Fibroblast of skin of right quadriceps (primary cell): ENCODE data around the gene TRIP6.

Source experiments
- DNase-seq: peaks from one replicate; pipeline ENCODE4 v3.0.0-alpha.2; 2013

TRIP6 gene

DNA sequence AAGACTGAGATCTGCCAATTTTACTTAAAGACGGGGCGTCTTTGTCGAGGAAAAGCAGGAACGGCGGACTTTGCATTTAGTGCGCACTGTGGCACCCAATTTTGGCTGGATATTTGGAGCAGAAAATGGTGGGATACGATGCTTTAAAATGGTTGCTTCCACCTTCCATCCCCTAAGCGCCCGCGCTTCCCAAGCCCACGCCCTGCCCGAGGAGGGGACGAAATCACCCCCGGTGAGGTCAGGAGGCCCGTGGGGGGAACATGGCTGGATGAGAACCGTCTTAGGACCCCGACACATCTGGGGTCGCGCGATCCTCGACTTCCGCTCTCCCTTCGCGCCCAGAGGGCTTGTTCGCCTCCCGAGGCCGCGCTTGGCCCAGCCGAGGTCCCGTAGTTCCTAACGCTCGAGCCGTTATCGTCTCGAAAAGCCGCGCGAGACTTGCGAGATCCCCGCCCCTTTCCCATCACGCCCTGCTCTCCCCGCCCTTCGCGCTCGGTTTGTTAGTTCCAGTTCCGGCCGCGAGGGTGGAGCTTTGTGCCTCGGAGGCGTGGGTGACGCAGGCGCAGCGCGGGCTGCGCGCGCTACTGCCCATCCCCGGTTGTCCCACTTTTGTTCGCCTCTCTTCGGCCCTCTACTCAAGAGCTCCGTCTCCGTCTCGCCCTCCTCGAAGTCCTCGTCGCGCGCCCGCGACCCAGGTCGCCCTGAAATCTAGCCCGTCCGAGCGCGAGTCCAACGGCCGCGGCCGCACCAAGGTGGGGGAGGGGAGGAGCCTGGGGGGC lies 7.6 kb downstream of the TRIP6 start, which contains the start of gene SRRT:
SRRT (plus strand) TSS at position 527 of the 779 bp plus-strand sequence. CDS start 488 bp downstream, outside the sequence.
- DNase-seq: peak; percentile 98

DNA sequence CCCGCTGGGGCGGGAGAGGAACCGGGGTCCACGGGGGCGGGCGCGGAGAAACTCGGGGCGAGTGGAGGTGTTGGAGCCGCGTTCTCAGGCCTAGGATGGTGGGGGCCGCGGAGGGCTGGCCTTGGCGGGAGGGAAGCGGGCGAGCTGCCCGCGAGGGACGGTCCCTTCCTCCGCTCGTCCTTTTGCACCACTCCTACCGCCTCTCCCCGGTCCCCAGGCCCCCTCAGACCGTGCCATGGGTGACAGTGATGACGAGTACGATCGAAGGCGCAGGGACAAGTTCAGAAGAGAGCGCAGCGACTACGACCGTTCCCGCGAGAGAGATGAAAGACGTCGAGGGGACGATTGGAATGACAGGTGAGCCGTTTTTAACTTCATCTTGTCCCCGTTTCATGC lies 8.2 kb downstream of the TRIP6 start:
- no peak for DNase-seq

DNA sequence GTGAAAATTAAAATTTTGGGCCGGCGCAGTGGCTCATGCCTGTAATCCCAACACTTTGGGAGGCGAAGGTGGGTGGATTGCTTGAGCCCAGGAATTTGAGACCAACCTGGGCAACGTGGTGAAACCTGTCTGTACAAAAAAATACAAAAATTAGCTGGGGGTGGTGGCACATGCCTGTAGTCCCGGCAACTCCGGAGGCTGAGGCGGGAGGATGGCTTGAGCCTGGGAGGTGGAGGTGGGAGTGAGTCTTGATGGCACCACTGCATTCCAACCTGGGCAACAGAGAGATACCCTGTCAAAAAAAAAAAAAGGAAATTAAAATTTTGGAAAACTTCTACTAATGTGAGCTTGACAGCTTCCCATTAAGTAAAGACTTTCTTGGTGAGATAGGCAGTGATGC lies 10.8 kb downstream of the TRIP6 start:
- DNase-seq: no peak

DNA sequence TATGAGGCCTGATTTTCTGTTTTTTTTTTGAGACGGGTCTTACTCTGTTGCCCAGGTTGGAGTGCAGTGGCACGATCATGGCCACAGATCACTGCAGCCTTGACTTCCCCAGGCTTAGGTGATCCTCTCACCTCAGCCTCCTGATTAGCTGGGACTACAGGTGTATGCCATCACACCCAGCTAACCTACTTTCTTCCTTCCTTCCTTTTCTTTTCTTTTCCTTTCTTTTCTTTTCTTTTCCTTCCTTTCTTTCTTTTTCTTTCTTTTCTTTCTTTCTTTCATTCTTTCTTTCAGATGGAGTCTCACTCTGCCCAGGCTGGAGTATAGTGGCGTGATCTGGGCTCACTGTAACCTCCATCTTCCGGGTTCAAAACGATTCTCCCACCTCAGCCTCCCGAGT lies 11.5 kb downstream of the TRIP6 start:
- DNase-seq: no peak

DNA sequence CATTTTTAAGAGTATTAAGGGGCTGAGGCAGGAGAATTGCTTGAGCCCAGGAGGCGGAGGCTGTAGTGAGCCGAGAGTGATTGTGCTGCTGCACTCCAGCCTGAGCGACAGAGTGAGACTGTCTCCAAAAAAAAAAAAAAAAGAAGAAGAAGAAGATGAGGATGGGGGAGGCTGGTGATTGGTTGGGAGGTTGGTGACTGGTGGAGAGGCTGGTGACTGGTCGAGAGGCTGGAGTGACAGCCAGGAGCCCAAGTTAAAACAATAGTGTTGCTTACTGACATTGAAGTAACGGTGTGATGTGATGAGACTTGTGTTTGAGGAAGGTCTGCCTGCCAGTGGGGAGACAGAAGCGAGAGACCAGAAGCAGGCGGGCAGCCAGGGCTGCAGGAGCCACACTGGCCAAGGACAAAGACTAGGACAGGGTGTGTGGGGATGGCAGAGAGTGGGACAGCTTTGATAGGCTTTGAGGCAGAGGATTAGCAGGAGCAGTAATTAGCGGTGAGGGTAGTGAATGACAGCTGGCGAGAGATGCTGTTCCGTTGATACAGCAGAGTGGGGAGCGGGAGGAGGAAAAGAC lies 12.6 kb downstream of the TRIP6 start:
- no peak for DNase-seq

- no peak for DNase-seq
Measured at GRCh38 chr7:100880645-100881044, 13.5 kb downstream of the TRIP6 start.

GRCh38 chr7:100881136-100881535 lies 13.9 kb downstream of the TRIP6 start:
- no peak for DNase-seq

- DNase-seq: no peak
Measured at GRCh38 chr7:100882201-100882600, 15.0 kb downstream of the TRIP6 start.

- DNase-seq: no peak
Measured at GRCh38 chr7:100882785-100883526, 15.8 kb downstream of the TRIP6 start.

GRCh38 chr7:100884736-100885439 lies 17.7 kb downstream of the TRIP6 start:
- DNase-seq: no peak

- DNase-seq: no peak
Measured at GRCh38 chr7:100885440-100886141, 18.4 kb downstream of the TRIP6 start.

DNA sequence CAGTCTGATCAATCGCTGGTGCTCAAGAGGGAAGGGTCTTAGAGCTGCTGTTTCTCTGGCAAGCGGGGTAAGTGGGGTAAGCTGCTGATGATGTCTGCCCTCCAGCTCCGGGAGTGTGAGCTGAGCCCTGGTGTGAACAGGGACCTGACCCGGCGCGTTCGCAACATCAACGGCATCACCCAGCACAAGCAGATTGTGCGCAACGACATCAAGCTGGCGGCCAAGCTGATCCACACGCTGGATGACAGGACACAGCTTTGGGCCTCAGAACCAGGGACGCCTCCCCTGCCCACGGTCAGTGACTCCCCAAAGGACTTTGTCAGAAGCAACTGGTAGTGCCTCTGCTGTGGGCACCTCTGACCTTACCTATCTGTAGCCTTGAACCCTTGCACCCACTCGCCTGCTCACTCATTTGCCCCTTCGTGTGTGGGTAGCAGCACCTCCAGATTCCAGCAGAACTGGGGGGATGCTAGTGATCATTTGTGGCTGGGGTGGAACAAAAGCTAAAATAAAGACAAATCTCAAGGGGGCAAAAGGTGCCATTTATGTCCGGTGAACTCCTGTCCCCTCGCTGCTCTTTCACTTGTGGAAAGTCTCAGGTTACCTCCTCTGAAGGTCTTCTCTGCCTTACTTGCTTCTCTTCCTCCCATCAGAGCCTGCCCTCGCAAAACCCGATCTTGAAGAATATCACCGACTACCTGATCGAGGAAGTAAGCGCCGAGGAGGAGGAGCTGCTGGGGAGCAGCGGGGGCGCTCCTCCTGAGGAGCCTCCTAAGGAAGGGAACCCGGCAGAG lies 19.2 kb downstream of the TRIP6 start:
- DNase-seq: no peak

DNA sequence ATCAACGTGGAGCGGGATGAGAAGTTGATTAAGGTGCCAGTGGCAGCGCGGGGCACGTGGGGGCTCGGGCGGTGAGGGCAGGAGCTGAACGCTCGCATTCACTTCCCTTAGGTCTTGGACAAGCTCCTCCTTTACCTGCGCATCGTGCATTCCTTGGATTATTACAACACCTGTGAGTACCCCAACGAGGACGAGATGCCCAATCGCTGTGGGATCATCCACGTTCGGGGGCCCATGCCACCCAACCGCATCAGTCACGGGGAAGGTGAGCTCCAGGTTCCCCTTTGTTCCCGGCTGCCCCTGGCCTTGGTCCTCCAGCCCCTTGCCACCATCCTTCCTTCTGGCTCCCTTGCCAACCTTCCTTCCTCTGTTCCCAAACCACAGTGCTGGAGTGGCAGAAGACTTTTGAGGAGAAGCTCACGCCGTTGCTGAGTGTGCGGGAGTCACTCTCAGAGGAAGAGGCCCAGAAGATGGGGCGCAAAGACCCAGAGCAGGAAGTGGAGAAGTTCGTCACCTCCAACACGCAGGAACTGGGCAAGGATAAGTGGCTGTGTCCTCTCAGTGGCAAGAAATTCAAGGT lies 19.8 kb downstream of the TRIP6 start:
- no peak for DNase-seq

DNA sequence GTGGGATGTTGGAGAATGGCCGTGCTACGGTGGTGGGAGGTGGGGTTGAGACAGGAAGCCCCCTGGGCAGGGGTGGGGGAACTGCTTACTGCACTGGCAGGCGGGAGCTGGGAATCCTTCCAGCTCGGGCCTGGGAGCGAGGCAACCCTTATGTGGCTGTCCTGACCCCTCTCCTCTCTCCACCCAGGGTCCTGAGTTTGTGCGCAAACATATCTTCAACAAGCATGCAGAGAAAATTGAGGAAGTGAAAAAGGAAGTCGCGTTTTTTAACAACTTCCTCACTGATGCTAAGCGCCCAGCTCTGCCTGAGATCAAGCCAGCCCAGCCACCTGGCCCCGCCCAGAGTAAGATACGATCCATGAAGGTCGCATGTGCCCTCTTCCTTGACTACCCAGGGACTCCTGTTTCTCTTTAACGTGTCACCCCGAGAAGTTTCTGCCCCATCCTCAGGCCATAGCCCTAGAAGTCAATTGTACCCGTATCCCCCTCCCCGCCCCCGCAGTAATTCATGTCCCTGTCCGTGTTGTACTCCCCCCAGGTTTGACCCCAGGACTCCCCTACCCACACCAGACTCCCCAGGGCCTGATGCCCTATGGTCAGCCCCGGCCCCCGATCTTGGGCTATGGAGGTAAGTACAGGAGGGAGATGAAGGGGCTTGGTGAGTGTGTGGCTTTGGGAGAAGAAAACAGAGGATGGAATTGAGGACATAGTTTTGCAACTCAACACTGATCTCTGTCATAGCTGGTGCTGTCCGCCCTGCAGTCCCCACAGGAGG lies 20.5 kb downstream of the TRIP6 start:
- no peak for DNase-seq

DNA sequence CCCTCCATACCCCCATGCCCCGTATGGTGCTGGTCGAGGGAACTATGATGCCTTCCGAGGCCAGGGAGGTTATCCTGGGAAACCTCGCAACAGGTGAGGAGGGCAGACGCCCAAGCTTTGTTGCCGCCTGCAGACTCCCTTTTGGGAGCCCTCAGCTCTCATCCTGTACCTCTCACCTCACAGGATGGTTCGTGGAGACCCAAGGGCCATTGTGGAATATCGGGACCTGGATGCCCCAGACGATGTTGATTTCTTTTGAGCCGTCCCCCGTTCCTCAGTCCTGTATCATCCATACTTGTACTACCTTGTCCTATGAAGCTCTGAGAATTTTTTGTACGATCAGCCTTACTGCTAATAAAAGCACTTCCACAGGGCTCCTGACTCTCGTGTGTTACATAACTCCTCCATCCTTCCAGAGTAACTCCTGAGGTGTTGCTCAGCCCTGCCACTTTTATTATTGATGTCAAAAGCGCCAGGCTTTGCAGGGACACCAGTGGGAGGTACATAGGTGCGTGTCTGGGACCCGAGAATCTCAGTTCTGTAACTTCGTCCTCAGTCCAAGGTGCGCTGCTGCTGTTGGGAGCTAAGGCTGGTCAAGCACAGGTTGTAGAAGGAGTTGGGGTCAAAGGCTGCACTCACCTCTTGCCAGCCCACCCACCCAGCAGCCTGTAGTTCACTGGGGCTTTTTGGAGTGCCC lies 21.3 kb downstream of the TRIP6 start:
- no peak for DNase-seq

DNA sequence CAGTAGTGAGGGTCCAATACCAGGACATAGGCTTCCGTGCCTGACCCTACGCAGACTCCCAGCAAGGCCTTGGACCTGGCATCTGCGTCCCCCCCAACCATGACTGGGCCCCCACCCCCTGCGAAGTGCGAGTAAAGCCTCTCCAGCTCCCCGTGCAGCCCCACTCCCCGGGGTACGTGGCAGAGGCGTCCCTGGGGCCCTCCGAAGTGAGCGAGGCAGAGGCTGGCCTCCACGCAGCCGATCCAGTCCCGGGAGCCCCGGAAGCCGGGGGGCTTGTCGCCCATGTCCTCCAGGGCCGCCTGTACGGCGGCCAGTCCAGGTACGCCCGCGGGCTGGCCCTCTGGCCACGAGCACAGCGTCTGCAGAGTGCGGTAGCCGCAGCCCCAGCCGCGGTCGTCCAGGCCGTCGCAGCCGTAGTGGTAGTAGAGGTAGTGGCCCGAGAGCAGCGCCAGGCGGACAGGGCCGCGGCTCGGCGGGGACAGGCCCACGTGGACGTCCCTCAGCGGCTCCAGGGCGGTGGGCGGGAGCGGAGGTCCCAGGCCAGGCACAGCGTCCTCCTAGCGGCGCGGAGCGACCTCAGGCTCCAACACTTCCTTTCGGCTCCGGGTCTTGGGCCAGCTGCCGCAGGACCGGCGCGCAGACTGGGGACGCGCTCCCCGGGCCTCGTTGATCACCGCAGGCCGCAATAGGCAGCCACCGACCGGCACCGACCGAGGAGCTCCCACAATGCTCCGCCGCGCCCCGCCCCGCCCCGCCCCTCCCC lies 22.0 kb downstream of the TRIP6 start, which contains the start of gene UFSP1:
UFSP1 (minus strand) TSS at position 728 of the 763 bp plus-strand sequence; CDS start at position 284, 444 bp downstream.
- no peak for DNase-seq

DNA sequence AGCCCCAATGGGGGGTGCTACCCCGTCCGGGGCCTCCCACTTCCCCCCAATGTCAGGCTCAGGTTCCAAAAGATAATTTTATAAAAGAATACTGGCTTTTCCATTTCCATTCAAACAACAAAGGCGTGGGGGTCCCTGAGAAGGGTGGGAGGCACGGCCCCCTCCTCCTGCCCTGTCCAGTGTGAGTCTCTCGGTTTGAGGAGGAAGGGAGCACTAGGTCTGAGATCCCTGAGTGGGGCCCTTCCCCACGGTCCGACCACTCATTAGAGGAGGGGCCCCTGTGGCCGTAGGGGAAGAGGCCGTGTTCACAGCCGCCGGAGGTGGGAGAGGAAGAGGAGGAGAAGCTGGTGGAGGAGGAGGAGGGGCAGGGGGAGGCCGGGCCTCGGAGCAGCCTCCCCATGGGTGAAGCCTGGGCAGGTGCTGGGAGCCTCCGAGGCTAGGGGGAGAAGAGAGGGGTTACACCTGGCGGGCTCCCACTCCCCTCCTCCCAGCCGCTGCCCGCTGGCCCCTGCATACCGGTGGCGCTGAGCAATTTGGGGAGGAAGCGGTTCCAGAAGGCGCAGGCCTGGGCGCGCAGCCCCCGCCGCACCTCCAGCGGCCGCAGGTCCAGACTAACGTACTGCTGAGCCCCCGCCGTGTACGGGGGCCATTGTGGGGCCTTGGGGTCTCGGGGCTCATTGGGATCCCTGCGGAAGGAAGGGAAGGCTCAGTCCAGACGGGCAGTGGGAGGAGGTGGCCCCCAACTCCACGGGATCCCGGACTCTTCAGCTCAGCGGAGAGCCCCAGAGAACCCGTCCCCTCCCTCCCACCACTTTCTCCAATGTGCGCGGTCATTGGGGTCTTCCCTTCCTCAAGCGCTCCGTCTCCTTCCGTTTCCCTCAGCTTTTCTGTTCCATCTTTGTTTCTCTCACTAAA lies 23.7 kb downstream of the TRIP6 start:
- no peak for DNase-seq
